PC-3 (cell line): ENCODE measurements around the gene EIF6. TPM values are rescaled to one million over a fixed set of nuclear protein-coding genes. Genes with fewer than 3 reads are reported as not detected.

Source experiments
- ATAC-seq: fragments of 200-7000 bp; cut with Tn5 transposase; 2 replicates; pipeline ENCODE4 v1.9.1; 2020; ENCODE audit warnings: mild to moderate bottlenecking, moderate library complexity
- BruUV-seq: library from RNA; stranded (reverse); fragments of 400-500 nt; replicated peaks from 2 replicates; lab custom pipeline; 2021; lab: Mats Ljungman, UMichigan
- CTCF ChIA-PET: fragments of 300-600 bp; sonication (Branson Sonifier 250); formaldehyde crosslinking; loops from one replicate; lab custom pipeline; 2022; ENCODE audit warnings: antibody characterized with exemption; lab: Charles Lee
- POLR2A ChIA-PET: fragments of 300-600 bp; sonication (Branson Sonifier 250); formaldehyde crosslinking; loops from one replicate; lab custom pipeline; 2022; ENCODE audit warnings: antibody characterized with exemption; ENCODE audit not compliant: unreplicated experiment; lab: Charles Lee
- DNase-seq: peaks from one replicate; pipeline ENCODE4 v3.0.0-alpha.2; 2015
- H2AFZ ChIP-seq: fragments of 300-600 bp; sonication (generic); 2 replicates; pipeline ENCODE4 v1.6.0; 2016; ENCODE audit warnings: antibody characterized with exemption, low read length
- H3F3A ChIP-seq: fragments of 300-600 bp; sonication (generic); one replicate; pipeline ENCODE4 v1.6.0; 2017; ENCODE audit warnings: antibody characterized with exemption, low read length, control low read depth, mild to moderate bottlenecking; ENCODE audit not compliant: unreplicated experiment
- H3K27ac ChIP-seq: fragments of 300-600 bp; sonication (generic); 2 replicates; pipeline ENCODE4 v1.5.1; 2016; ENCODE audit warnings: mild to moderate bottlenecking, low read length
- H3K27me3 ChIP-seq: fragments of 300-600 bp; sonication (generic); 2 replicates; pipeline ENCODE4 v1.6.1; 2016; ENCODE audit warnings: low read length, mixed read lengths
- H3K36me3 ChIP-seq: fragments of 300-600 bp; sonication (generic); 2 replicates; pipeline ENCODE4 v1.6.1; 2016; ENCODE audit warnings: low read depth, mixed run types, low read length, mixed read lengths
- H3K4me1 ChIP-seq: fragments of 300-600 bp; sonication (generic); 2 replicates; pipeline ENCODE4 v1.5.1; 2016; ENCODE audit warnings: low read length; ENCODE audit not compliant: insufficient read depth
- H3K4me2 ChIP-seq: fragments of 300-600 bp; sonication (generic); 2 replicates; pipeline ENCODE4 v1.6.0; 2016; ENCODE audit warnings: low read length
- H3K4me3 ChIP-seq: fragments of 300-600 bp; sonication (generic); 2 replicates; pipeline ENCODE4 v1.5.1; 2016; ENCODE audit warnings: mild to moderate bottlenecking, low read length, mixed read lengths
- H3K79me2 ChIP-seq: fragments of 300-600 bp; sonication (generic); 2 replicates; pipeline ENCODE4 v1.6.1; 2017; ENCODE audit warnings: low read length, mixed read lengths
- H3K9ac ChIP-seq: fragments of 300-600 bp; sonication (generic); 2 replicates; pipeline ENCODE4 v1.6.0; 2016; ENCODE audit warnings: mild to moderate bottlenecking, low read length
- H3K9me2 ChIP-seq: fragments of 300-600 bp; sonication (generic); replicated peaks from 2 replicates; pipeline ENCODE4 v1.6.1; 2016; ENCODE audit warnings: mixed run types, low read length, mixed read lengths
- H3K9me3 ChIP-seq: fragments of 300-600 bp; sonication (generic); 2 replicates; pipeline ENCODE4 v1.6.1; 2016; ENCODE audit warnings: low read length, mixed read lengths
- H4K20me1 ChIP-seq: fragments of 300-600 bp; sonication (generic); 2 replicates; pipeline ENCODE4 v1.6.1; 2016; ENCODE audit warnings: low read length, mixed read lengths
- EZH2 ChIP-seq: fragments of 300-600 bp; sonication (generic); IDR thresholded peaks from one replicate; pipeline ENCODE4 v1.6.1; 2017; ENCODE audit warnings: antibody characterized with exemption, mild to moderate bottlenecking, low read length; ENCODE audit not compliant: unreplicated experiment
- EZH2phosphoT487 ChIP-seq: fragments of 300-600 bp; sonication (generic); IDR thresholded peaks from 2 replicates; pipeline ENCODE4 v1.6.1; 2018; ENCODE audit warnings: mild to moderate bottlenecking, antibody characterized with exemption, low read length, borderline replicate concordance
- intact Hi-C: fragments of 100-400 bp; cut with micrococcal nuclease; formaldehyde crosslinking; loops from 2 replicates; pipeline ENCODE4 v1.9.0; 2023
- total RNA-seq: library from RNA; depleted of rRNA; stranded (reverse); fragments of >200 nt; gene quantifications from 2 replicates; pipeline ENCODE4 v1.2.3, GENCODE V29; 2014
- TF ChIP-seq, protein P1 (sequence below): fragments of 300-600 bp; sonication (generic); conservative IDR thresholded peaks from 2 replicates; pipeline ENCODE4 v1.5.1; 2017; ENCODE audit warnings: antibody characterized with exemption, low read depth, mild to moderate bottlenecking, low read length

EIF6 gene
- total RNA-seq, 1 experiment from 2014 or later, result 292 TPM

GRCh38 chr20:35243986-35244385, 40.6 kb downstream of the EIF6 start:
- no peak for DNase-seq
- H3K27me3 ChIP-seq, result no peaks in the 10 kb centered on the region
- H3K9me3 ChIP-seq, result no peaks in the 10 kb centered on the region
- no peak overlapping the region for H2AFZ ChIP-seq
- POLR2A ChIA-PET, result no interaction called here
- H3K9me2 ChIP-seq, result no peaks in the 10 kb centered on the region
- no peak overlapping the region for H3K27ac ChIP-seq
- H3K79me2 ChIP-seq, result no peaks in the 10 kb centered on the region
- H3K36me3 ChIP-seq, result no peaks in the 10 kb centered on the region
- ATAC-seq, result no peak
- H3K9ac ChIP-seq, result no peak overlapping the region
- intact Hi-C loops, result no loop called here
- no peak overlapping the region for H3K4me3 ChIP-seq
- no peaks in the 10 kb centered on the region for H4K20me1 ChIP-seq
- no TSS peak for BruUV-seq
- TF ChIP-seq EZH2 (no peak), EZH2phosphoT487 (no peak)
- TF ChIP-seq, protein P1, sequence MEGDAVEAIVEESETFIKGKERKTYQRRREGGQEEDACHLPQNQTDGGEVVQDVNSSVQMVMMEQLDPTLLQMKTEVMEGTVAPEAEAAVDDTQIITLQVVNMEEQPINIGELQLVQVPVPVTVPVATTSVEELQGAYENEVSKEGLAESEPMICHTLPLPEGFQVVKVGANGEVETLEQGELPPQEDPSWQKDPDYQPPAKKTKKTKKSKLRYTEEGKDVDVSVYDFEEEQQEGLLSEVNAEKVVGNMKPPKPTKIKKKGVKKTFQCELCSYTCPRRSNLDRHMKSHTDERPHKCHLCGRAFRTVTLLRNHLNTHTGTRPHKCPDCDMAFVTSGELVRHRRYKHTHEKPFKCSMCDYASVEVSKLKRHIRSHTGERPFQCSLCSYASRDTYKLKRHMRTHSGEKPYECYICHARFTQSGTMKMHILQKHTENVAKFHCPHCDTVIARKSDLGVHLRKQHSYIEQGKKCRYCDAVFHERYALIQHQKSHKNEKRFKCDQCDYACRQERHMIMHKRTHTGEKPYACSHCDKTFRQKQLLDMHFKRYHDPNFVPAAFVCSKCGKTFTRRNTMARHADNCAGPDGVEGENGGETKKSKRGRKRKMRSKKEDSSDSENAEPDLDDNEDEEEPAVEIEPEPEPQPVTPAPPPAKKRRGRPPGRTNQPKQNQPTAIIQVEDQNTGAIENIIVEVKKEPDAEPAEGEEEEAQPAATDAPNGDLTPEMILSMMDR, result no peak
- H3K4me1 ChIP-seq, result no peaks in the 10 kb centered on the region
- no peak overlapping the region for H3K4me2 ChIP-seq
- CTCF ChIA-PET, result no interaction called here
- H3F3A ChIP-seq, result no peaks in the 10 kb centered on the region

DNA sequence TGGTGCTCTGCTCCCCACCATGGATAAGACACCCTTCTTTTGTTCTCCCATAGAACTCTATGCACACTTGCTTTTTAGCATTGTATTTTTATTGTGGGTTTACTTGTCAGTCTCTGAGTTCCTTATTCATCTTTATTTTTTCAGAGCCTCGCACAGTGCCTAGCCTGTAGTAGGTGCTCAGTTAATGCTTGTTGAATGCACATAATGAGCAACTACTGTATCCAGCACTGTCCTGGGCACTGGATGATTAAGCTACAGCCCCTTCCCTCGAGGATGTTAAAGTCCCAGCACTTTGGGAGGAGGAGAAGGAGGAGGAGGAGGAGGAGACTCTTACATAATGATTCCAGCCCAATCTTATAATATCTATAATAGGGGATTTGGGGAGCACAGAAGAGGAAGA, 41.3 kb downstream of the EIF6 start:
- no peaks in the 10 kb centered on the region for H3K9me2 ChIP-seq
- H3F3A ChIP-seq, result no peaks in the 10 kb centered on the region
- TF ChIP-seq, protein P1, result no peak
- H4K20me1 ChIP-seq, result no peaks in the 10 kb centered on the region
- CTCF ChIA-PET, result no interaction called here
- H3K9me3 ChIP-seq, result no peaks in the 10 kb centered on the region
- H3K9ac ChIP-seq, result no peak overlapping the region
- H3K4me1 ChIP-seq, result no peaks in the 10 kb centered on the region
- no peaks in the 10 kb centered on the region for H3K79me2 ChIP-seq
- POLR2A ChIA-PET, result no interaction called here
- no TSS peak for BruUV-seq
- intact Hi-C loops, result no loop called here
- H3K36me3 ChIP-seq, result no peaks in the 10 kb centered on the region
- no peak overlapping the region for H3K4me3 ChIP-seq
- no peak overlapping the region for H2AFZ ChIP-seq
- DNase-seq, result no peak
- ATAC-seq, result no peak
- no peak overlapping the region for H3K4me2 ChIP-seq
- no peak overlapping the region for H3K27ac ChIP-seq
- H3K27me3 ChIP-seq, result no peaks in the 10 kb centered on the region

- ATAC-seq (no peak), DNase-seq (no peak)
- no TSS peak for BruUV-seq
- no peaks in the 10 kb centered on the region for H3K9me3 ChIP-seq
- H3K27me3 ChIP-seq, result no peaks in the 10 kb centered on the region
- H2AFZ ChIP-seq, result no peak overlapping the region
- ChIA-PET CTCF (no interaction called here), POLR2A (interaction anchor here (0.6 kb wide), 1 partner anchor 196 kb away, joined by 4 read pairs; no protein-coding TSS in a partner anchor)
- H3K79me2 ChIP-seq, result no peaks in the 10 kb centered on the region
- H3K9ac ChIP-seq, result no peak overlapping the region
- no peaks in the 10 kb centered on the region for H3K9me2 ChIP-seq
- no peak overlapping the region for H3K27ac ChIP-seq
- H3F3A ChIP-seq, result no peaks in the 10 kb centered on the region
- H3K36me3 ChIP-seq, result no peaks in the 10 kb centered on the region
- H3K4me1 ChIP-seq, result no peaks in the 10 kb centered on the region
- H3K4me2 ChIP-seq, result no peak overlapping the region
- no peak overlapping the region for H3K4me3 ChIP-seq
- no peaks in the 10 kb centered on the region for H4K20me1 ChIP-seq
- intact Hi-C loops, result no loop called here
- TF ChIP-seq, protein P1, result no peak
- no peak for TF ChIP-seq EZH2
Measured at GRCh38 chr20:35240811-35241293, 43.7 kb downstream of the EIF6 start.
